Lower leg skin (tissue), 4 donors: ENCODE results near the gene SUN5. TPM values are rescaled to one million over a fixed set of nuclear protein-coding genes. Genes with fewer than 3 reads are reported as not detected.

ENCODE experiments used
- DNase-seq, 2 donors: peaks; one replicate each; pipeline ENCODE4 v3.0.0-alpha.2; 2019; ENCODE audit warnings: low spot score in 2 of 2
- H3K4me3 ChIP-seq: fragments of 200-600 bp; sonication (generic); 2 replicates; pipeline ENCODE4 v1.5.1; 2017; ENCODE audit warnings: mild to moderate bottlenecking, low read depth; ENCODE audit not compliant: poor library complexity, severe bottlenecking
- POLR2A ChIP-seq, 2 donors: fragments of 450-650 bp; IDR thresholded peaks; one replicate each; pipeline ENCODE4 v1.6.1; 2016 to 2017; ENCODE audit warnings: antibody characterized with exemption in 2 of 2, mild to moderate bottlenecking in 1 of 2, moderate library complexity in 1 of 2
- WGBS, 2 donors: methylation state at CpG; one replicate each; pipeline ENCODE4 v1.1.5; 2018; 5-methylcytosine and 5-hydroxymethylcytosine counted together
- intact Hi-C: fragments of 100-400 bp; cut with DNase I; formaldehyde crosslinking; loops from one replicate; pipeline ENCODE4 v1.15.0; 2023; ENCODE audit warnings: low total_unique reads
- total RNA-seq, 4 donors: library from RNA; depleted of rRNA; stranded (reverse); fragments of >200 nt; gene quantifications; one replicate each; pipeline ENCODE4 v1.1.0, GENCODE V29; 2016
- TF ChIP-seq, protein P1 (sequence below), 3 donors: fragments of 450-650 bp; IDR thresholded peaks; one replicate each; pipeline ENCODE4 v1.5.1; 2016; ENCODE audit warnings: antibody characterized with exemption in 3 of 3, mild to moderate bottlenecking in 3 of 3, moderate library complexity in 2 of 3

The SUN5 gene
- total RNA-seq, 4 donors from 2014 or later: not detected

DNA sequence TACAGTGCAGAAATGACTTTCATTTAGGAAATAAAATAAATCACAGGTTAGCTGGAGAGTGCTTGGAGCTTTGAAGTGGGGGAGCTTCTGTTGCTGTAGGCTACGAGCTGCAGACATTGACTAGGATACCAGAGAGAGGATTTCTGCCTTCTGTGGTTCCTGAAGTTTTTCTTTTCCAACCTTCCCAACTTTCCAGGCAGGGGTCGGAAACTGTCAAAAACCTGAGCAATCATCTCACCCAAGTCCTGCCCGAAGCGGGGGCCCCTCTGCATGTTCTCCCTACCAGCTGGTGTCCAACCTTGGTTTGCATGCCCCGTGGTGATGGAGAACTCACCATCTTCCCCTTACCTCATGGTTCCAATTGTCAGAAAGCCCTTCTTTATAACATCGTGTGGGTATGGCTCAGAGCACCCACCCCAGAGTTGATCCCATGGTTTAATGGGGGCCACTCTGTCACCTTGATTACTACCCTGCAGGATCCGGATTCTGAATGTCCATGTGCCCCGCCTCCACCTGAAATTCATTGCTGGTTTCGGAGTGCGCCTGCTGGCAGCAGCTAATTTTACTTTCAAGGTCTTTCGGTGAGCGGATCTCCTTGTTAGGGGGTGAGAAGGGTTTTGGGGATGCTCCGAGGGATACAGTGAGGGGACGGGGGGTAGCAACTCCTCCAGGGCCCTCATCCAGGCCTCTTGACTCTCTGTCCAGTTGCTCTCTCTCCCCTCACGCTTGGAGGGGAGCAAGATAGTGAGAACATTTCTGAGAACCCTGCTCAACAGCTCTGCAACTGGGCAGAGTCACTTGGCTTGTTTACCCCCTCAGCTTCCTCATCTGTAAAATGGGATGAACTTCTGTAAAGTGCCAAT lies 8.3 kb upstream of the SUN5 start:
- TF ChIP-seq, protein P1, sequence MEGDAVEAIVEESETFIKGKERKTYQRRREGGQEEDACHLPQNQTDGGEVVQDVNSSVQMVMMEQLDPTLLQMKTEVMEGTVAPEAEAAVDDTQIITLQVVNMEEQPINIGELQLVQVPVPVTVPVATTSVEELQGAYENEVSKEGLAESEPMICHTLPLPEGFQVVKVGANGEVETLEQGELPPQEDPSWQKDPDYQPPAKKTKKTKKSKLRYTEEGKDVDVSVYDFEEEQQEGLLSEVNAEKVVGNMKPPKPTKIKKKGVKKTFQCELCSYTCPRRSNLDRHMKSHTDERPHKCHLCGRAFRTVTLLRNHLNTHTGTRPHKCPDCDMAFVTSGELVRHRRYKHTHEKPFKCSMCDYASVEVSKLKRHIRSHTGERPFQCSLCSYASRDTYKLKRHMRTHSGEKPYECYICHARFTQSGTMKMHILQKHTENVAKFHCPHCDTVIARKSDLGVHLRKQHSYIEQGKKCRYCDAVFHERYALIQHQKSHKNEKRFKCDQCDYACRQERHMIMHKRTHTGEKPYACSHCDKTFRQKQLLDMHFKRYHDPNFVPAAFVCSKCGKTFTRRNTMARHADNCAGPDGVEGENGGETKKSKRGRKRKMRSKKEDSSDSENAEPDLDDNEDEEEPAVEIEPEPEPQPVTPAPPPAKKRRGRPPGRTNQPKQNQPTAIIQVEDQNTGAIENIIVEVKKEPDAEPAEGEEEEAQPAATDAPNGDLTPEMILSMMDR (IDR thresholded peaks at IDR 0.05): no peak
- no peak for TF ChIP-seq POLR2A (IDR thresholded peaks at IDR 0.05)
- intact Hi-C loops: no loop called here
- 74 to 79% methylated on average over 15 of the region's 15 CpGs for WGBS, 2 donors
- no peak for DNase-seq
- no peak overlapping the region for H3K4me3 ChIP-seq

DNA sequence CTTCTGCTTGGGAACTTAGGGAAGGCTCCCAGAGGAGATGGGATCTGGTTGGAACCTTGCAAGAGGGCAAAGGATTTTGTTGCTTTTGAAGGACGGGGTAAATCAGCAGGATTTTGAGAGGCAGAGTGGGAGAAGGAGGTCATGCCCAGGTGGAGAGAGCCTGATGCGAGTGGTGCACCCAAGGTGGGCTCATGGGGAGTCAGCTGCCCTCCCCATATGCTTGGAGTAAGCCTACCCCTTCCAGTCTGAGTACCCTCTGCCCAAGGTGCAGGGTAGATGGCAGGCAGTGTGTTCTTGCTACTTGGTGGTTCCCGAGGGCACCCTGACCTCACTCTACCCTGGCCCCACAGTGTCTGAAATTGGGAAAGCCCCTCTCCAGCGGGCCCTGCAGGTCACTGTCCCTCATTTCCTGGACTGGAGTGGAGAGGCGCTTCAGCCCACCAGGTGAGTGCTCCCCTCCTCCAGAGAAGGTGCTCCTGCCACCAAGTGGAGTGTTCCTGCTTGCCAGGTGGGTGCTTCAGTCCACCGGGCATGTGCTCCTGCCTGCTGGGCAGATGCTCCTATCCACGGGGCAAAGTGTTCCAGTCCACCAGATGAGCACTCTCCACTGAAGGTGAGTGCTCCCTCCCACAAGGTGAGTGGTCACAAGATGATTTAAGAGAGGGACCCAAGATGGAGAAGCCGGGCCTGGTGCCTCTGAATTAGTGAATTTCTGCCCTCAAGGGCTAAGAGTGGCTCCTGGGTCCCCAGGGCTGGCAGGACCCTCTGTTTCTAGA lies 6.6 kb upstream of the SUN5 start:
- WGBS, 2 donors: 76 to 85% methylated on average over 6 to 7 of the region's 8 CpGs
- TF ChIP-seq POLR2A (IDR thresholded peaks at IDR 0.05): no peak
- TF ChIP-seq, protein P1 (IDR thresholded peaks at IDR 0.05): no peak
- no peak overlapping the region for H3K4me3 ChIP-seq
- intact Hi-C loops: no loop called here
- DNase-seq: no peak

DNA sequence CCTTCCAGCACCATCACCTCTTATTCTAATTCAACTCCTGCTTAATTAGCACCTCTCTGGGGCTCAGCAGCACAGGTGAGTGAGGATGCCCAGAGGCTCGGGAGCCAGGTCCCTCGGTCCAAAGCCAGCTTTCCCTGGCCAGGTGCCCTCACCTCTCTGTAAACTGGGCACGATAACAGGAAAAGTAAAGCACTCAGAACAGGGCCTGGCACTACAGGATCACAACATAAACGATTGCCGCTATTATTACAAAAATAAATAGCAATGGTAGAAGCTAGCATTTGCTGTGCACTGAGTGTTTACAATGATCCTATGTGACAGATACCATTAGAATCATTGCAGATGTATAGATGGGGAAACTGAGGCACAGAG lies 5.9 kb upstream of the SUN5 start:
- no peak overlapping the region for H3K4me3 ChIP-seq
- intact Hi-C loops: no loop called here
- 39 to 45% methylated on average over 5 of the region's 5 CpGs for WGBS, 2 donors
- DNase-seq: no peak
- TF ChIP-seq, protein P1 (IDR thresholded peaks at IDR 0.05): no peak
- TF ChIP-seq POLR2A (IDR thresholded peaks at IDR 0.05): no peak

DNA sequence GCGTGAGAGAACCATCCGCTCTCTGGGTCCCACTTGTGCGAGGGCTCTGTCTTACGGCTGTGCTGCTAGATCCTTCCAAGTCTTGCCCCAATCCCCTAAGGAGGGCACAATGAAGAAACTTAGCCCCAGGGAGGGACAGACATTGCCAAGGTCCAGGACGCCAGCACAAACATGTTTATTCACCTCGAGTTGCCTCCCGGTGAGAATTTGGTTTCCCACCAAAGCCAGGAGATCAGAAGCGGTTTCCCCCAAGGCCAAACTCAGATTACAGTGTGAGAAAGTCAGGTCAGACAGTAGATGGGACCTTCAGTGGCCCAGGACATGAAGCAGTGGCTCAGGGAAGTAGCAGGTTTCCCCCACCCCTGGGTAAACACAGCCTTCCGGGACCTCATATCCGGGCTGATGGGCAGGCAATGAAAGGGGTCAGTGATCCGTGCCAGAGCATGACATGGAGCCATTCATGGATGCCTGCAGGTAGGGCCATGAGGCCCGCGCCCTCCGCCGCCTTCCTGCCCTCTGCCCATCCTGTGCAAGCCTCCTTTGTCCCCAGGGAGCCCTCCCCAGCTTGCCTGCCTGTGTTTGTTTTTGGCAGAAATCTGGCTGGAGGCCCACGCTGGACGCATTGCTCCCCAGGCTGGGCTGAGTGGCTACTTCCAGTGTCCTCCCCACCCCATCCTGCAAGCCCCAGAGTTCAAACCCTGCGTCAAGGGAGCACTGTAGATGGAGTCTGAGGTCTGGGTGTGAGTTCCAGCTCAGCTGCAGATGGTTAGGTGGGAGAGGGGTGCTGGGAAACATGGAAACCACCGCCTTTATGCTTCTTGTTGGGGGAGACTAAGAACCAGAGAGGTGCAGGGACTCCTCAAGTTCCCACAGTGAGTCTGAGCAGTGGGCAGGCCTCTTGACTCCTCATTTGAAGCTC lies 5.2 kb upstream of the SUN5 start:
- TF ChIP-seq, protein P1 (IDR thresholded peaks at IDR 0.05): no peak
- TF ChIP-seq POLR2A (IDR thresholded peaks at IDR 0.05): no peak
- no peak overlapping the region for H3K4me3 ChIP-seq
- intact Hi-C loops: no loop called here
- DNase-seq: no peak
- WGBS, 2 donors: 62 to 63% methylated on average over 17 to 18 of the region's 19 CpGs

DNA sequence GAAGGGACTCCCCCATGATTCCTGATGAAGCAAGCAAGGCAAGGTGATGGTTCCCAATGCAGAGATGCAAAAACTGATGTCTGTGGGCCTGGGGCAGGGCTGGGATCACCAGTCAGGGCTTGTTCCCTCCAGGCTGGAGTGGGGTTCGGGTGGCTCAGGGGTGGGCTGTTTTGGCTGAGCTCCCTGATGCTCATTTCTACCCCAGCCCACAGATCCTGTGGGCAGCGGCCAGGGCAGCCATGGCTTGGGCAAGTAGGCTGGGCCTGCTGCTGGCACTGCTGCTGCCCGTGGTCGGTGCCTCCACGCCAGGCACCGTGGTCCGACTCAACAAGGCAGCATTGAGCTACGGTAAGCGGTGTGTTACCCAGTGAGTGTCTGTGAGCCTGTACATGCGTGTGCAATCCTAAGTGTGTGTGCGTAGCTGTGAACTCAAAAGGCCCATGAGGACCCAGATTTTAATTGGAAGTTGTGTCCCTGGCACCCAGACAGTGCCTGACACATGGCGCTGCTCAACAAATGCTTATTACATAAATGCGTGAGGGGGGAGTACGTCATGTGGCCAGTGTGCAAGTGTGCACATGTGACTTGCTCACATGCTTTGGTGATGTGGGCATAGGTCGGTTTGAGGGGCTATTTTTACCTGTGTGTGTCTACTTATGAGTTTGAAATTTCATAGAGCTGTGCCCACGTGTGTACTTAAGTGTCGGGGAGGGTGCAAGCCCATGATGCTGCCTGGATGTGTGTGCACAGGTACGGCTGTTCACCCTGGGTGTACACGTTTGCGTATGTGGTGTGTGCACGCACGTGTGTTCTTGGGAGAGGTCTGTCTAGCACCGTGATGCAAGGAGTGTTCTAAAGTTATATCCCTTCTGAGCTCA lies 4.3 kb upstream of the SUN5 start:
- intact Hi-C loops: no loop called here
- TF ChIP-seq POLR2A (IDR thresholded peaks at IDR 0.05): no peak
- TF ChIP-seq, protein P1 (IDR thresholded peaks at IDR 0.05): no peak
- 83 to 86% methylated on average over 23 of the region's 23 CpGs for WGBS, 2 donors
- no peak for DNase-seq
- no peak overlapping the region for H3K4me3 ChIP-seq
